Breast epithelium (tissue), 4 donors: ENCODE measurements around the gene LUZP1. TPM values are rescaled to one million over a fixed set of nuclear protein-coding genes. Genes with fewer than 3 reads are reported as not detected.

Experiments used
- DNase-seq, 2 donors: peaks; one replicate each; pipeline ENCODE4 v3.0.0-alpha.2; 2019; ENCODE audit warnings: low spot score in 2 of 2
- H3K27ac ChIP-seq, 2 donors: fragments of 200-600 bp; sonication (generic) in 1 of 2; one replicate each; pipeline ENCODE4 v1.5.1; 2016 to 2019; ENCODE audit warnings: mild to moderate bottlenecking in 1 of 2
- H3K27me3 ChIP-seq, 2 donors: fragments of 200-600 bp; sonication (generic) in 1 of 2; one replicate each; pipeline versions ENCODE4 v1.5.1 to v1.6.0; 2017 to 2019; ENCODE audit warnings: control low read depth in 1 of 2, mild to moderate bottlenecking in 1 of 2
- H3K36me3 ChIP-seq: fragments of 200-600 bp; one replicate; pipeline ENCODE4 v1.5.1; 2019
- H3K4me1 ChIP-seq, 2 donors: fragments of 200-600 bp; sonication (generic); one replicate each; pipeline ENCODE4 v1.5.1; 2016 to 2019; ENCODE audit warnings: control low read depth in 1 of 2
- H3K4me3 ChIP-seq, 3 donors: fragments of 200-600 bp; sonication (generic); 1 replicate in 2 of 3; 2 replicates in 1 of 3; pipeline ENCODE4 v1.5.1; 2016 to 2019; ENCODE audit warnings: mild to moderate bottlenecking in 3 of 3, moderate library complexity in 2 of 3
- H3K9me3 ChIP-seq, 2 donors: fragments of 200-600 bp; sonication (generic) in 1 of 2; one replicate each; pipeline ENCODE4 v1.5.1; 2016 to 2019; ENCODE audit warnings: control low read depth in 1 of 2
- POLR2A ChIP-seq: fragments of 450-650 bp; IDR thresholded peaks from one replicate; pipeline ENCODE4 v1.6.1; 2016; ENCODE audit warnings: antibody characterized with exemption, mild to moderate bottlenecking, moderate library complexity
- POLR2AphosphoS5 ChIP-seq, 3 donors: sonication (generic); formaldehyde crosslinking; IDR thresholded peaks; one replicate each; pipeline ENCODE4 v1.6.1; 2017; ENCODE audit warnings: antibody characterized with exemption in 3 of 3
- intact Hi-C: fragments of 100-400 bp; cut with DNase I; formaldehyde crosslinking; loops from one replicate; pipeline ENCODE4 v1.15.1; 2023; ENCODE audit warnings: low total_unique reads
- total RNA-seq, 3 donors: library from RNA; depleted of rRNA; stranded (reverse); fragments of >200 nt; gene quantifications; one replicate each; pipeline ENCODE4 v1.1.0, GENCODE V29; 2016
- TF ChIP-seq, protein P1 (sequence below), 3 donors: fragments of 450-650 bp; IDR thresholded peaks; one replicate each; pipeline ENCODE4 v1.5.1; 2016 to 2017; ENCODE audit warnings: antibody characterized with exemption in 3 of 3, mild to moderate bottlenecking in 3 of 3, moderate library complexity in 3 of 3

Gene LUZP1
- total RNA-seq, 3 donors from 2014 or later, result 21.0 to 26.6 (median 24.6) TPM

DNA sequence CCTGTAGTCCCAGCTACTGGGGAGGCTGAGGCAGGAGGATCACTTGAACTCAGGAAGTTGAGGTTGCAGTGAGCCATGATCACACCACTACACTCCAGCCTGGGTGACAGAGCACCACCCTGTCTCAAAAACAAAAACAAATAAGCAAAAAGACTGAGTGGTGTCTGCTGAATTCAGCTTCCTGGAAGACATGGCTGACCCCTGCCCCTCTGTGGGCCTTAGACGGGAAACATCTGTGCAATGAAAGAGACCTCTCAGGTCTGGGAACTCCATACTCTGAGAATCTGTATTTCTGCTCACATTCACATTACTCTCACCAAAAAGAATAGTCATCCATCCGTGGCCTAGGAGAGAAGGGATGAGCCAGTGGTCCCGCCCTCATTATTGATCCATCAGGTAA is 46.6 kb upstream of the LUZP1 start:
- TF ChIP-seq POLR2AphosphoS5 (IDR thresholded peaks at IDR 0.05) (no peak), POLR2A (no peak)
- TF ChIP-seq, protein P1, sequence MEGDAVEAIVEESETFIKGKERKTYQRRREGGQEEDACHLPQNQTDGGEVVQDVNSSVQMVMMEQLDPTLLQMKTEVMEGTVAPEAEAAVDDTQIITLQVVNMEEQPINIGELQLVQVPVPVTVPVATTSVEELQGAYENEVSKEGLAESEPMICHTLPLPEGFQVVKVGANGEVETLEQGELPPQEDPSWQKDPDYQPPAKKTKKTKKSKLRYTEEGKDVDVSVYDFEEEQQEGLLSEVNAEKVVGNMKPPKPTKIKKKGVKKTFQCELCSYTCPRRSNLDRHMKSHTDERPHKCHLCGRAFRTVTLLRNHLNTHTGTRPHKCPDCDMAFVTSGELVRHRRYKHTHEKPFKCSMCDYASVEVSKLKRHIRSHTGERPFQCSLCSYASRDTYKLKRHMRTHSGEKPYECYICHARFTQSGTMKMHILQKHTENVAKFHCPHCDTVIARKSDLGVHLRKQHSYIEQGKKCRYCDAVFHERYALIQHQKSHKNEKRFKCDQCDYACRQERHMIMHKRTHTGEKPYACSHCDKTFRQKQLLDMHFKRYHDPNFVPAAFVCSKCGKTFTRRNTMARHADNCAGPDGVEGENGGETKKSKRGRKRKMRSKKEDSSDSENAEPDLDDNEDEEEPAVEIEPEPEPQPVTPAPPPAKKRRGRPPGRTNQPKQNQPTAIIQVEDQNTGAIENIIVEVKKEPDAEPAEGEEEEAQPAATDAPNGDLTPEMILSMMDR (IDR thresholded peaks at IDR 0.05), result no peak
- Histone ChIP-seq H3K4me1 (no peaks in the 10 kb centered on the region), H3K4me3 (no peak overlapping the region), H3K27me3 (peaks cover 8 to 40% of the 10 kb centered on the region in 2 donors), H3K9me3 (no peaks in the 10 kb centered on the region), H3K36me3 (no peaks in the 10 kb centered on the region), H3K27ac (no peak overlapping the region)
- intact Hi-C loops, result no loop called here
- no peak for DNase-seq

DNA sequence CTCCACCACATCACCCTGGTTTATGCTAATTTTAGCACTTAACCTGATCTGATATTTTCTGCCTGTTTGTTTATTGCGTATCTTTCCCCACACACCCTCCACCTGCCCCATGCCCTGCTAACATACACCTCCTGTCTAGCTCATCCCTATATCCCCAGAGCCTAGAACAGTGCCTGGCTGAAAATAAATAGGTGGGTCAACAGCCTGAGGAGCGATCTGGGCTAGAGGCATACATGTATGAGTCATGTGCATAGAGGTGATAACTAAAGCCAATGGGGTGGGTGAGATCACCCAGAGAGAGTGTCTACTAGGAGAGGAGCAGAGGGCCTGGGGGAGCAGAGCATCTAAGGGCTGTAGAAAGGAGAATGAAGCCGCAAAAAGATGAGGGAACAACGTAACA is 46.0 kb upstream of the LUZP1 start:
- Histone ChIP-seq H3K4me1 (no peaks in the 10 kb centered on the region), H3K9me3 (no peaks in the 10 kb centered on the region), H3K4me3 (no peak overlapping the region), H3K27me3 (peaks cover 8 to 40% of the 10 kb centered on the region in 2 donors), H3K36me3 (no peaks in the 10 kb centered on the region), H3K27ac (no peak overlapping the region)
- intact Hi-C loops, result no loop called here
- no peak for DNase-seq
- TF ChIP-seq POLR2AphosphoS5 (IDR thresholded peaks at IDR 0.05) (no peak), POLR2A (no peak)
- TF ChIP-seq, protein P1 (IDR thresholded peaks at IDR 0.05), result no peak

DNA sequence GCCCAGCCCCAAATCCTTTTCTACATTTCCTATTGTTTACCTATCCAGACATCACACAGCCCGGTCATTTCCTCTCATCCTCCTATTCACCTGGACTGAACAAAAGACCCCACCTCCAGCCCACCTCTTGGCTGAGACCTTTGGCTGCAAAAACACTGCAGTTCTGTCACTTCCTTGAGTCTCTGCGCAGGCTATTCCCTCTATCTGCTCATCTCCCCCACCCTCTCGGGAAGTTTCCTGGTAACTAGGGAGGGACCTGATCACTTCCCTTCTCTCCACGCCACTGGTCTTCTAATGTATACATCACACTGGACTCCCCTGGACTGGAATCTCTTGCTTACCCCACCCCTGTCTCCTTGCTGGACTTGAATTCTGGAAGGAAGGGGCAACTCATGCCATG is 43.3 kb upstream of the LUZP1 start:
- no peak for DNase-seq
- TF ChIP-seq POLR2A (no peak), POLR2AphosphoS5 (IDR thresholded peaks at IDR 0.05) (no peak)
- TF ChIP-seq, protein P1 (IDR thresholded peaks at IDR 0.05), result no peak
- Histone ChIP-seq H3K9me3 (no peaks in the 10 kb centered on the region), H3K4me3 (no peak overlapping the region), H3K4me1 (no peaks in the 10 kb centered on the region), H3K36me3 (no peaks in the 10 kb centered on the region), H3K27ac (no peak overlapping the region), H3K27me3 (peaks cover 4 to 35% of the 10 kb centered on the region in 2 donors)
- intact Hi-C loops, result no loop called here

DNA sequence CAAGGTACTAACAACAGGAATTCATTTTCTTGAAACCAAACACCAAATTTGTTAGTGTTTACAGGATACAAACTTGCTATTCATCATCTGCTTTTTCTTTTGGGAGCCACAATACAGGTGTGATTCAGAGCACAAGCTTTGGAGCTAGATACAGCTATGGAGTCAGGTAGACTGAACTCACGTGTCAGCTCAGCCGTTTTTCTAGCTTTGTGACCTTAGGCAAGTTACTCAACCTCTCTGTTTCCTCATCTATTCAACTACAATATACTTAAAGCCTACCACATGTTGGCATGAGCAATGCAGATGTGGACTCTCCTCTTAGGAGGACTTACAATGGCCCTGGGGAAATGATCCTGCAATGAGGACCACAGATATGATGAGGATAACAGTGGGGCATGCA is 42.3 kb upstream of the LUZP1 start:
- no peaks in the 10 kb centered on the region for H3K9me3 ChIP-seq
- intact Hi-C loops, result no loop called here
- H3K4me1 ChIP-seq, result no peaks in the 10 kb centered on the region
- no peaks in the 10 kb centered on the region for H3K36me3 ChIP-seq
- no peak overlapping the region for H3K27ac ChIP-seq
- H3K27me3 ChIP-seq, result peaks cover 0 to 25% of the 10 kb centered on the region in 2 donors
- no peak overlapping the region for H3K4me3 ChIP-seq
- TF ChIP-seq POLR2A, result no peak
- TF ChIP-seq, protein P1 (IDR thresholded peaks at IDR 0.05), result no peak
- TF ChIP-seq POLR2AphosphoS5 (IDR thresholded peaks at IDR 0.05), result no peak
- DNase-seq, result no peak

DNA sequence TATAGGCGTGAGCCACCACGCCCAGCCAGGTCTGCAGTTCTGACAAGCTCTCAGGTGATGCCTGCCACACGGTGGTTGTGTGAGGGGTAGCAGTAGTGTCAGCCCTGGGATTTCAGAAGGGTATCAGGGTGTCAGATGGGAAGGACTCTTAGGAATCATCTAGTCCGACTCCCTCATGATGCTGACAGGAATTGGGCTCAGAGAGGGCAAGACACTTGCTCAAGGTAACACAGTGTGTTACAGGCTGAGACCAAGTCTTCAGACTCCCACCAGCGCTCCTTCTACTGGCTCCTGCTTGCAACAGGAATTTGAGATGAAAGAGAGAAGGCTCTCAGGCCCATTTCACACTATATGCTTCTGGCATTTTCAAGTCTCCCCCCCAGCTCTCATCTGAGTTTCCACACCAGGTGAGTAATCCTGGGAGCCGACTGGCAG is 41.7 kb upstream of the LUZP1 start:
- no peak for TF ChIP-seq POLR2A
- TF ChIP-seq, protein P1 (IDR thresholded peaks at IDR 0.05), result no peak
- no peak for TF ChIP-seq POLR2AphosphoS5 (IDR thresholded peaks at IDR 0.05)
- no peak for DNase-seq
- intact Hi-C loops, result no loop called here
- H3K4me3 ChIP-seq, result no peak overlapping the region
- no peak overlapping the region for H3K27ac ChIP-seq
- no peaks in the 10 kb centered on the region for H3K9me3 ChIP-seq
- no peaks in the 10 kb centered on the region for H3K36me3 ChIP-seq
- no peaks in the 10 kb centered on the region for H3K4me1 ChIP-seq
- peaks cover 0 to 19% of the 10 kb centered on the region in 2 donors for H3K27me3 ChIP-seq
